Measurements from ENCODE around the gene IFNK. TPM values are rescaled to one million over a fixed set of nuclear protein-coding genes. Genes with fewer than 3 reads are reported as not detected.

IFNK gene, protein sequence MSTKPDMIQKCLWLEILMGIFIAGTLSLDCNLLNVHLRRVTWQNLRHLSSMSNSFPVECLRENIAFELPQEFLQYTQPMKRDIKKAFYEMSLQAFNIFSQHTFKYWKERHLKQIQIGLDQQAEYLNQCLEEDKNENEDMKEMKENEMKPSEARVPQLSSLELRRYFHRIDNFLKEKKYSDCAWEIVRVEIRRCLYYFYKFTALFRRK
- total RNA-seq, result not detected in 2 replicates

GRCh38 chr9:27524236-27524635 is at the start of gene IFNK:
TSS of gene IFNK (plus strand) at chr9:27524290. CDS start at chr9:27524337, 47 bp downstream.

DNA sequence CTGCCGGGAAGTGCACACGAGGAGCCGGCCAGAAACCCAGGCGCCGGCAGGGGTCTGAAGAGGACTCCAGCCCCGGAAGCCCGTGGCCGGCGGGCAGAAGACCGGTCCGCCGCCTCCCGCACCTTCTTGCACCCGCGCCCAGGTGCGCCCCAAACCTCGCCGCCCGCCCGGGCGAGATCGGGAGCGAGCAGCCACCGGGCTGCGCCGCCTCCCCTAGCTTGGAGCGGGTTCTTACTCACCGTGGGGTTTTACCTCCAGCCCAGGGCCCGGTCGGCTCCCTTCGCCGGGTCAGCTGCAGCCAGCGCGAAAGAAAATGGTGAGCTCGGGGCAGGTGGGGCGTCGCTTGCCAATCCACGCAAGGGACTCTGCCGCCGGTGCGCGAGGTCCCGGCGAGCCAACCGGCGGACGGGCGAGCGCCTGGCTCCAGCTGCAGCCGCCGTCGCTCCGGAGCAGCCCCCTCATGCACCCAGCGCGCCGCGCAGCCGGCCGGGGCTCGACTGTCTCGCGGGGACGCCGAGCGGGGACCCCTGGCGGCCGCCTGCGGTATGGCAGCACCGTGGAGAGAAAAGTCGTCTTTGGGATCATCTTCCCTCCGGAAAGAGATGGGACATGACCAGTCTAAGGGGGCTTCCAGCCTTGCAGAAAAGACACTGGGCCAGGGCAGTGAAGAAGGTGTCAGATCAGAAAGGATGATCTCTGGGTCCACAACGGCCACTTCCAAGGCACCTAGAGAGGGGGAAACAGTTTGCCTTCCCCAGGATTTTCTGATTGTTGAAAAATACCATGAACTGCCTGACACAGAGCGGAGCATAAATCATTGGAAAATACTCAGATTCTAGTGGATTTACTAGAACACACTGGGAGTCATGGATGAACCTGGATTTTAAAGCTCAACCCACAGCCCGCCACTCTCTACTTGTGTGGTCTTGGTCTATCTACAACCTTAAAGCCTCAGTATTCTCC is 5.5 kb downstream of the IFNK start, which contains the start of gene MOB3B:
MOB3B (minus strand) TSS at position 499 of the 963 bp plus-strand sequence. CDS start 74,264 bp downstream, outside the sequence.

DNA sequence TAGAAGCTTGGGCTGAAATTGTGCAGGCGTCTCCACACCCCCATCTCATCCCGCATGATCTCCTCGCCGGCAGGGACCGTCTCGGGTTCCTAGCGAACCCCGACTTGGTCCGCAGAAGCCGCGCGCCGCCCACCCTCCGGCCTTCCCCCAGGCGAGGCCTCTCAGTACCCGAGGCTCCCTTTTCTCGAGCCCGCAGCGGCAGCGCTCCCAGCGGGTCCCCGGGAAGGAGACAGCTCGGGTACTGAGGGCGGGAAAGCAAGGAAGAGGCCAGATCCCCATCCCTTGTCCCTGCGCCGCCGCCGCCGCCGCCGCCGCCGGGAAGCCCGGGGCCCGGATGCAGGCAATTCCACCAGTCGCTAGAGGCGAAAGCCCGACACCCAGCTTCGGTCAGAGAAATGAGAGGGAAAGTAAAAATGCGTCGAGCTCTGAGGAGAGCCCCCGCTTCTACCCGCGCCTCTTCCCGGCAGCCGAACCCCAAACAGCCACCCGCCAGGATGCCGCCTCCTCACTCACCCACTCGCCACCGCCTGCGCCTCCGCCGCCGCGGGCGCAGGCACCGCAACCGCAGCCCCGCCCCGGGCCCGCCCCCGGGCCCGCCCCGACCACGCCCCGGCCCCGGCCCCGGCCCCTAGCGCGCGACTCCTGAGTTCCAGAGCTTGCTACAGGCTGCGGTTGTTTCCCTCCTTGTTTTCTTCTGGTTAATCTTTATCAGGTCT is 49.0 kb downstream of the IFNK start, which contains the start of gene C9orf72:
C9orf72 (minus strand) TSS at position 564 of the 716 bp plus-strand sequence. CDS start 6,361 bp downstream, outside the sequence.

Other genes with a start within 250 kb of the IFNK start
- gene EQTN, start 227.1 kb upstream of the IFNK start, total RNA-seq, result 0.78 TPM in 1 of 2 replicates, not detected in the other
- 5.3 and 6.0 TPM in 2 replicates for gene MOB3B, start 5.5 kb downstream of the IFNK start, total RNA-seq
- gene C9orf72, start 49.2 kb downstream of the IFNK start, total RNA-seq, result 9.0 TPM in 2 replicates